MCF 10A (cell line): ENCODE measurements around the gene CD151. TPM values are rescaled to one million over a fixed set of nuclear protein-coding genes. Genes with fewer than 3 reads are reported as not detected.

Experiments
- BruUV-seq: library from RNA; stranded (reverse); fragments of 400-500 nt; replicated peaks from 2 replicates; lab custom pipeline; 2021; lab: Mats Ljungman, UMichigan
- CTCF ChIA-PET: fragments of 300-600 bp; sonication (Branson Sonifier 250); formaldehyde crosslinking; extraction: SDS; loops from one replicate; lab custom pipeline; 2021; ENCODE audit warnings: antibody characterized with exemption, inconsistent platforms; lab: Yijun Ruan, JAX
- POLR2A ChIA-PET: fragments of 300-600, 350-650 bp; sonication (Branson Sonifier 250); formaldehyde crosslinking; extraction: SDS; loops from one replicate; lab custom pipeline; 2020; ENCODE audit warnings: antibody characterized with exemption, inconsistent platforms; lab: Yijun Ruan, JAX
- DNase-seq: peaks from one replicate; pipeline ENCODE4 v3.0.0-alpha.2; 2018; ENCODE audit not compliant: unreplicated experiment
- H3K27ac Mint-ChIP-seq: one replicate; pipeline ENCODE4 v1.8.0; 2022; ENCODE audit warnings: mild to moderate bottlenecking, low read depth, mixed read lengths; ENCODE audit not compliant: unreplicated experiment
- H3K27me3 Mint-ChIP-seq: one replicate; pipeline ENCODE4 v1.8.0; 2022; ENCODE audit warnings: mixed read lengths; ENCODE audit not compliant: insufficient read depth, unreplicated experiment
- H3K36me3 Mint-ChIP-seq: one replicate; pipeline ENCODE4 v1.8.0; 2022; ENCODE audit warnings: mild to moderate bottlenecking, moderate library complexity, mixed read lengths; ENCODE audit not compliant: insufficient read depth, unreplicated experiment
- H3K4me1 Mint-ChIP-seq: one replicate; pipeline ENCODE4 v1.8.0; 2022; ENCODE audit warnings: mixed read lengths; ENCODE audit not compliant: insufficient read depth, unreplicated experiment
- H3K4me3 Mint-ChIP-seq: one replicate; pipeline ENCODE4 v1.8.0; 2022; ENCODE audit warnings: mild to moderate bottlenecking, moderate library complexity, mixed read lengths; ENCODE audit not compliant: unreplicated experiment
- H3K9me3 Mint-ChIP-seq: one replicate; pipeline ENCODE4 v1.8.0; 2022; ENCODE audit warnings: mixed read lengths; ENCODE audit not compliant: unreplicated experiment
- intact Hi-C: fragments of 100-400 bp; cut with micrococcal nuclease; formaldehyde crosslinking; loops from 2 replicates; pipeline ENCODE4 v1.14.1; 2022
- total RNA-seq: library from RNA; stranded (reverse); gene quantifications from 2 replicates; pipeline ENCODE4 v1.2.3, GENCODE V29; 2022
- TF ChIP-seq, protein P1 (sequence below): fragments of 200-600 bp; IDR thresholded peaks from one replicate; pipeline ENCODE4 v1.8.0; 2022; ENCODE audit warnings: antibody characterized with exemption, mild to moderate bottlenecking; ENCODE audit not compliant: unreplicated experiment

CD151 gene
- total RNA-seq, 1 experiment from 2014 or later, result 412 TPM

- TF ChIP-seq, protein P1, sequence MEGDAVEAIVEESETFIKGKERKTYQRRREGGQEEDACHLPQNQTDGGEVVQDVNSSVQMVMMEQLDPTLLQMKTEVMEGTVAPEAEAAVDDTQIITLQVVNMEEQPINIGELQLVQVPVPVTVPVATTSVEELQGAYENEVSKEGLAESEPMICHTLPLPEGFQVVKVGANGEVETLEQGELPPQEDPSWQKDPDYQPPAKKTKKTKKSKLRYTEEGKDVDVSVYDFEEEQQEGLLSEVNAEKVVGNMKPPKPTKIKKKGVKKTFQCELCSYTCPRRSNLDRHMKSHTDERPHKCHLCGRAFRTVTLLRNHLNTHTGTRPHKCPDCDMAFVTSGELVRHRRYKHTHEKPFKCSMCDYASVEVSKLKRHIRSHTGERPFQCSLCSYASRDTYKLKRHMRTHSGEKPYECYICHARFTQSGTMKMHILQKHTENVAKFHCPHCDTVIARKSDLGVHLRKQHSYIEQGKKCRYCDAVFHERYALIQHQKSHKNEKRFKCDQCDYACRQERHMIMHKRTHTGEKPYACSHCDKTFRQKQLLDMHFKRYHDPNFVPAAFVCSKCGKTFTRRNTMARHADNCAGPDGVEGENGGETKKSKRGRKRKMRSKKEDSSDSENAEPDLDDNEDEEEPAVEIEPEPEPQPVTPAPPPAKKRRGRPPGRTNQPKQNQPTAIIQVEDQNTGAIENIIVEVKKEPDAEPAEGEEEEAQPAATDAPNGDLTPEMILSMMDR, result no peak
- Mint-ChIP-seq H3K4me3 (no peak overlapping the region), H3K36me3 (peaks cover 42% of the 10 kb centered on the region), H3K9me3 (no peaks in the 10 kb centered on the region), H3K27ac (no peak overlapping the region), H3K4me1 (peaks cover 5% of the 10 kb centered on the region), H3K27me3 (no peaks in the 10 kb centered on the region)
- intact Hi-C loops, result no loop called here
- BruUV-seq, result no TSS peak
- POLR2A ChIA-PET, result interaction anchor here (0.6 to 2.0 kb wide), 6 partner anchors 8 to 94 kb away, joined by 3 to 8 read pairs (median 4); partner anchors contain the start of genes CD151 and RPLP2
- CTCF ChIA-PET, result interaction anchor here (0.6 kb wide), 1 partner anchor 13 kb away, joined by 3 read pairs; no protein-coding TSS in a partner anchor
- DNase-seq, result no peak
Measured at GRCh38 chr11:824942-825341, 7.8 kb upstream of the CD151 start.

DNA sequence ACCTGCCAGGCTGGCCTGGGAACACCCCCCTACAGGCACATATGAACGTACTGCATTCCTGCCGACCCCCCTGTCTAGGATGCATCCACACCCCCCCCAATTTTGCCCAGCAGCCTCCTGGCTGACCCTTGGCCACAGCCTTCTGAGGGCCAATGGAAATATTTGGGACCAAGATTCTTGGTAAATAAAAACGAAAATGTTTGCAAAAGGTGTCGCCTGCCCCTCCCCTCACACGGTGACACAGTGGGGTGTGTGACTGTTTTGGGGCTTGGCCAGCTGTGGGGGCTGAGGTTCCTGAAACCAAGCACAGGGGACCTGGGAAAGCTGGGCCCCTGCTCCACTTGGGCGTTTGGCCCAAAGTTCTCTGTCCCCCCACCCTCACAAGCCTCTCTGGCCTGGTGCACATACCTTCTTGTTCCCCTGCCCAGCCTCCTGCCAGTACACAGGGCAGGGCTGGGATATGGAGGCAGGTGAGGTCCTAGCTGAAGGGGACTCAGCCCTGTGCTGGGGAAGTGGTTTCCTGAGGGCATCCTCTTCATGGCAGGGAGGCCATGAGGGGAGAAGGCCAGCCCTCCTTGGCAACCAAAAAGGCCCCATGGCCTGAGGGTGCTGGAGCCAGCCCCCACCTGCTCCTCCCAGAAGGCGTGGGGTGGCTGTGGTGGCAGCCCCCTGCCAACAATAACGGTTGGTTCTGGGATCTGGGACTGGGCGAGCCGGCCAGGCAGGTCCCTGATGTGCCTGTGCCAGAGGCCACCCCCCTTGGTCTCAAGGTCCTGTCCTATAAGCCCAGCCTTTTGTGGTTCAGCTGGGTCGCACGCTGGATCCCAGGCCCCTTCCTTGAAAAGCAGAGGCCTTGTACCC lies 7.2 kb upstream of the CD151 start:
- ChIA-PET CTCF (interaction anchor here (0.6 kb wide), 1 partner anchor 12 kb away, joined by 3 read pairs; no protein-coding TSS in a partner anchor), POLR2A (interaction anchor here (0.6 to 2.0 kb wide), 6 partner anchors 9 to 1009 kb away, joined by 3 to 8 read pairs (median 4); partner anchors contain the start of gene RPLP2)
- BruUV-seq, result no TSS peak
- no peaks in the 10 kb centered on the region for H3K27me3 Mint-ChIP-seq
- TF ChIP-seq, protein P1, result no peak
- H3K4me1 Mint-ChIP-seq, result peaks cover 5% of the 10 kb centered on the region
- no peaks in the 10 kb centered on the region for H3K9me3 Mint-ChIP-seq
- peaks cover 42% of the 10 kb centered on the region for H3K36me3 Mint-ChIP-seq
- H3K27ac Mint-ChIP-seq, result no peak overlapping the region
- no peak overlapping the region for H3K4me3 Mint-ChIP-seq
- intact Hi-C loops, result no loop called here
- no peak for DNase-seq

- intact Hi-C loops, result no loop called here
- CTCF ChIA-PET, result no interaction called here
- no peaks in the 10 kb centered on the region for H3K27me3 Mint-ChIP-seq
- no peaks in the 10 kb centered on the region for H3K9me3 Mint-ChIP-seq
- H3K4me1 Mint-ChIP-seq, result peaks cover 5% of the 10 kb centered on the region
- H3K4me3 Mint-ChIP-seq, result no peak overlapping the region
- no peak overlapping the region for H3K27ac Mint-ChIP-seq
- no TSS peak for BruUV-seq
- DNase-seq, result no peak
- peaks cover 36% of the 10 kb centered on the region for H3K36me3 Mint-ChIP-seq
- POLR2A ChIA-PET, result interaction anchor here (1.6 kb wide), 1 partner anchor 14 kb away, joined by 5 read pairs; no protein-coding TSS in a partner anchor
- TF ChIP-seq, protein P1, result no peak
Measured at GRCh38 chr11:826227-826621, 6.5 kb upstream of the CD151 start.

DNA sequence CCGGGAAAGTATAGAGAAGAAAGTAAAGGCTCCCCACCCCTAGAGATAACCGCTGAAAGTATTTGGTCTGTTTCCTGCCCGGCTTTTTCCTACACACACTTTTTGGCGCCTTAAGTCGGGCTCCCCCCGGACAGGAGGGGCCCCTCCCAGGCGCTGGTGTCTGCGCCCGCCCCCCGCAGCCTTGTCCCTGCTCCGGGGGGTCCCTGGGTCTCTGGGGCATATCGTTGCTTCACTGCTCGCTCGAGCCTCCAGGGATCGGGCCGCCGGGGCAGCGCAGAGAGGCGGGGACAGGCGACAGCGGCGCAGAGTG lies 6.0 kb upstream of the CD151 start:
- Mint-ChIP-seq H3K27ac (no peak overlapping the region), H3K36me3 (peaks cover 34% of the 10 kb centered on the region), H3K4me1 (peaks cover 9% of the 10 kb centered on the region), H3K9me3 (no peaks in the 10 kb centered on the region), H3K27me3 (no peaks in the 10 kb centered on the region), H3K4me3 (no peak overlapping the region)
- CTCF ChIA-PET, result no interaction called here
- POLR2A ChIA-PET, result no interaction called here
- no peak for DNase-seq
- no TSS peak for BruUV-seq
- intact Hi-C loops, result no loop called here
- TF ChIP-seq, protein P1, result no peak
